ENCODE results near the gene UVSSA.

Gene UVSSA

DNA sequence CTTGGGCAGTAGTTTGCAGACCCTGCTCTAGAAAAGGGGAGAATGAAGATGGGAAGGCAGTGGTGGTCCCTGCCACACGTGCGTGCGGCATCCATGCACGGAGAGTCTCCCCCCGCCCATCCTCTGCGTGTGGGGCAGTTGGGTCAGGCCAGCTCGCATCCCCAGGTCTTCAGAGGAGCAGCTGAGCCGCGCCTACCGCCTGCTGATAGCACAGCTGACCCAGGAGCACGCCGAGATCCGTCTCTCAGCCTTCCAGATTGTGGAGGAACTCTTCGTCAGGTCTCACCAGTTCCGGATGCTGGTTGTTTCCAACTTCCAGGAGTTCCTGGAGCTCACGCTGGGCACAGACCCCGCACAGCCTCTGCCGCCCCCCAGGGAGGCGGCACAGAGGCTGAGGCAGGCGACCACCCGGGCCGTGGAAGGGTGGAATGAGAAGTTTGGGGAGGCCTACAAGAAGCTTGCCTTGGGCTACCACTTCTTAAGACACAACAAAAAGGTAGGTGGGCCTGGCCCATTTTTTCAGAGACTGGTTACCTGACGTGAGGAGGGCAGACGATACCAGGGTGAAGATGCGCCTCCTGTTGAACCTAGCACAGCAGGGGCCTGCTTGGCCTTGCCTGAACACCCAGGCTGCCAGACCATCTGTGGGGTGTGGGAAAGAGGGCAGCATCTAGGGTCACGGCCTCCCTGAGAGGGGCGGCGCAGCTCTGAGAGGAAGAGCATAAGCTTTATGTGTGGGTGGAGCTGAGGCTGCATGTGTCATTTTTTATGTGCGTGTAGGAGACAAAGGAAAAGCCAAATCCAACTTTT, 2.6 kb downstream of the UVSSA start:
- Histone ChIP-seq H3K9ac (ENCODE audit: insufficient read length, low read depth) (peak overlapping the region; percentile 26), H3K4me3 (ENCODE audit: insufficient read length, low read depth) (no peak overlapping the region), H3K4me1 (ENCODE audit: insufficient read depth, insufficient read length) (peaks cover 31% of the 10 kb centered on the region), H3K36me3 (ENCODE audit: insufficient read depth, insufficient read length, low read length) (peaks cover 54% of the 10 kb centered on the region), H3K9me3 (ENCODE audit: insufficient read depth, low read length) (no peaks in the 10 kb centered on the region), H3K27me3 (ENCODE audit: insufficient read depth, insufficient read length) (no peaks in the 10 kb centered on the region)
- DNase-seq (ENCODE audit: low read depth, low spot score): no peak
- TF ChIP-seq ZNF274 (IDR thresholded peaks at IDR 0.05; ENCODE audit: low read depth, low read length): no peak
- no peak for TF ChIP-seq YY1 (IDR thresholded peaks at IDR 0.05; ENCODE audit: insufficient read depth, insufficient read length)
- no peak for TF ChIP-seq SUZ12 (IDR thresholded peaks at IDR 0.05; ENCODE audit: extremely low read depth, insufficient read depth, insufficient read length)

DNA sequence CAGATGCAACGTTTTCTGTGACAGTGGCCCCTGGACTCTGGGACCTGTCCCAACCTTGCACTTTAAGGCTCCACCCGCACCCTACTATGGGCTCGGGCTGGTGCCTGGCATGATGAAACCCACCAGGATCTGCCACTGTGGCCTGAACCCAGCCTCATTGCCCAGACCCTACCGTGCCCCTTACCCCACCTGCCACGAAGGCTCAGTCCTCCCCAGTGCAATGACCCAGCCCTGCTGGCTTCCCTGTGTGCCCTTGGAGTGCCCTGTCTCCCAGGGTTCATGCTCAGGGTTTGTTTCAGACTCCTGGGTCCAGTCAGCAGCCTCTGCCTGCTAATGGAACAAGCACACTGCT, 3.1 kb downstream of the UVSSA start:
- no peaks in the 10 kb centered on the region for H3K9me3 ChIP-seq (ENCODE audit: insufficient read depth, low read length)
- no peak for DNase-seq (ENCODE audit: low read depth, low spot score)
- H3K36me3 ChIP-seq (ENCODE audit: insufficient read depth, insufficient read length, low read length): peaks cover 55% of the 10 kb centered on the region
- no peaks in the 10 kb centered on the region for H3K27me3 ChIP-seq (ENCODE audit: insufficient read depth, insufficient read length)
- peaks cover 30% of the 10 kb centered on the region for H3K4me1 ChIP-seq (ENCODE audit: insufficient read depth, insufficient read length)
- TF ChIP-seq YY1 (IDR thresholded peaks at IDR 0.05; ENCODE audit: insufficient read depth, insufficient read length) (no peak), SUZ12 (IDR thresholded peaks at IDR 0.05; ENCODE audit: extremely low read depth, insufficient read depth, insufficient read length) (no peak), ZNF274 (IDR thresholded peaks at IDR 0.05; ENCODE audit: low read depth, low read length) (no peak)
- no peak overlapping the region for H3K4me3 ChIP-seq (ENCODE audit: insufficient read length, low read depth)
- H3K9ac ChIP-seq (ENCODE audit: insufficient read length, low read depth): peak overlapping the region; percentile 26

DNA sequence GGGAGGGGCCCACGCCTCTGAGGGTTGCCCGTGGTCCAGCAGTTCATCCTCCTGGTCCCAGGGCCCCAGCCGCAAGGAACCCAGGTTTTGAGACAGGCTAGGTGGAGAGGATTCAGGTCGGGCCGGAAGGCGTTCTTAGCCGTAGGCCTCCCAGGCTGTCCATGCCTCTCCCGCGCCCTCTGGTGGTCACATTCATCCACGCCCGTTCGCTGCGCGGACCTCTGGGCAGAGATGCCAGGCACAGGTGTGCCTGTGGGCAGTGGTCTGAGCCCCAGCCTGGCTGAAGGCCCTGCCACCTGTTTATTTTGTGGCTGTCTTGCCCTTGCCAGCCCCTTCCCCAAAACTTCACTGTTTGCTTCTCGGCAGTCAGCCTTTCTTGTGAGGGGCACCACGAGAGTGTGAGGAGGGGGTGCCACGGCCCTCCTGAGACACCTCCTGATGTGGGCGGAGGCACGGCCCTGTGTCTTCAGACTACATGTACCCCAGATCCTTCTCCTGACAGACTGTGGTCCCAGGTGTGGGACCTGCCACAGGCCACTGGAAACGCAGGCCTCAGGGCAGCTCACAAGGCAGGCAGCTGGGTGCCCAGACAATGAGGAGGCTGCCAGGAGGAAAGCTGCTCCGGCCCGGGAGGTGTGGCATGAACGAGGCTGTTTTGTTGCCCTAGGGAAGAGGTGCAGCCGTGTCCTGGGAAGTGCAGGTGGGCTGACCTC, 5.0 kb downstream of the UVSSA start:
- H3K27me3 ChIP-seq (ENCODE audit: insufficient read depth, insufficient read length): no peaks in the 10 kb centered on the region
- H3K9me3 ChIP-seq (ENCODE audit: insufficient read depth, low read length): no peaks in the 10 kb centered on the region
- peak; percentile 68 for DNase-seq (ENCODE audit: low read depth, low spot score)
- H3K4me1 ChIP-seq (ENCODE audit: insufficient read depth, insufficient read length): peaks cover 39% of the 10 kb centered on the region
- H3K4me3 ChIP-seq (ENCODE audit: insufficient read length, low read depth): no peak overlapping the region
- TF ChIP-seq SUZ12 (IDR thresholded peaks at IDR 0.05; ENCODE audit: extremely low read depth, insufficient read depth, insufficient read length) (no peak), YY1 (IDR thresholded peaks at IDR 0.05; ENCODE audit: insufficient read depth, insufficient read length) (no peak), ZNF274 (IDR thresholded peaks at IDR 0.05; ENCODE audit: low read depth, low read length) (no peak)
- H3K36me3 ChIP-seq (ENCODE audit: insufficient read depth, insufficient read length, low read length): peaks cover 74% of the 10 kb centered on the region
- peak overlapping the region; percentile 47 for H3K9ac ChIP-seq (ENCODE audit: insufficient read length, low read depth)

DNA sequence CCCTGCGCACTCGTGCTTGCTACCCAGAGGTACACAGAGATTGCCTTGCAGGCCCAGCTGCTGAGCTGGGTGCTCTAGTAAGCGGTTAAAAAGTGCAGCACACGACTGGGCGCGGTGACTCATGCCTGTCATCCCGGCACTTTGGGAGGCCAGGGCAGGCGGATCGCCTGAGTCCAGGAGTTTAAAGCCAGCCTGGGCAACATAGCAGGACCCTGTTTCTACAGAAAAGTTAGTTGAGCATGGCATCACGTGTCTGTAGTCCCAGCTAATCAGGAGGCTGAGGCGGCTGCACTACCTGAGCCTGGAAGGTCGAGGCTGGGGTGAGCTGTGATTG, 5.5 kb downstream of the UVSSA start:
- H3K9me3 ChIP-seq (ENCODE audit: insufficient read depth, low read length): no peaks in the 10 kb centered on the region
- no peak for DNase-seq (ENCODE audit: low read depth, low spot score)
- TF ChIP-seq YY1 (IDR thresholded peaks at IDR 0.05; ENCODE audit: insufficient read depth, insufficient read length): no peak
- TF ChIP-seq ZNF274 (IDR thresholded peaks at IDR 0.05; ENCODE audit: low read depth, low read length): no peak
- TF ChIP-seq SUZ12 (IDR thresholded peaks at IDR 0.05; ENCODE audit: extremely low read depth, insufficient read depth, insufficient read length): no peak
- H3K27me3 ChIP-seq (ENCODE audit: insufficient read depth, insufficient read length): no peaks in the 10 kb centered on the region
- H3K36me3 ChIP-seq (ENCODE audit: insufficient read depth, insufficient read length, low read length): peaks cover 79% of the 10 kb centered on the region
- peak overlapping the region; percentile 47 for H3K9ac ChIP-seq (ENCODE audit: insufficient read length, low read depth)
- peaks cover 39% of the 10 kb centered on the region for H3K4me1 ChIP-seq (ENCODE audit: insufficient read depth, insufficient read length)
- H3K4me3 ChIP-seq (ENCODE audit: insufficient read length, low read depth): no peak overlapping the region

DNA sequence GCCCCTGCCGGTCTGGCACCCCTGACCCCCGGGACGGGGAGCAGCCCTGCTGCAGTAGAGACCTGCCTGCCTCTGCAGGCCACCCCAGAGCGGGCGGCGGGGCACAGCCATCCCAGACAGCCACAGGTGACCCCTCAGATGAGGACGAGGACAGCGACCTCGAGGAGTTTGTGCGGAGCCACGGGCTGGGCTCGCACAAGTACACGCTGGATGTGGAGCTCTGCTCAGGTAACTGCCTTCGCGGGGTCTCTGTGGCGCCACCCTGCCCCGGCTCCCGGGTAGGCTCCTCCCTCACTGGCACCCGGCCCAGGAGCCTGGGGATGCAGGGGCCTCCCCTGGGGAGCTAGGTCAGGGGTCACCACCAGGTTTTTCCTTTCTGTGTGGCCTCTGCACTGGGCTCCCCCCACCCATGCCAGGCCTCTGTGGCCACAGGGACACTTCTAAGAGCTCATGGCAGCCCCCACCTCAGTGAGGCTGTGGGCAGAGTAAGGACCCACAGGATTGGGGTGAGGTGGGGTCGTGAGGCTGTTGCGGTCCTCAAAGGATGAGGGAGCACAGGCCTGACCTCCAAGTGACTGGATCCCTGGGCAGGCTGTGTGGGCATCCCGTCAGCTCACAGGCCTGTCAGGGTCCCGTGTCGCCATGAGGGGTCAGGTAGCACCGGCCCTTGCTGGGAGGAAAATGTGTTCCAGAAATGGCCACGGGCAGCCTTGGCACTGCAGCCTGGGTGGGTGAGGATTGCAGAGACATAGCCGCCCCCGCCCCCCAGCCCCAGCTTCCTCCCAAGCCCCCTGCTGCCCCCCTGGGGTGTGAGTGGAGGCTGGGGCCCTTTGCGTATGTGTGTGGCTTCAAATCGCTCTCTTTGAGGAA, 6.4 kb downstream of the UVSSA start:
- peaks cover 37% of the 10 kb centered on the region for H3K4me1 ChIP-seq (ENCODE audit: insufficient read depth, insufficient read length)
- TF ChIP-seq YY1 (IDR thresholded peaks at IDR 0.05; ENCODE audit: insufficient read depth, insufficient read length) (no peak), SUZ12 (IDR thresholded peaks at IDR 0.05; ENCODE audit: extremely low read depth, insufficient read depth, insufficient read length) (no peak), ZNF274 (IDR thresholded peaks at IDR 0.05; ENCODE audit: low read depth, low read length) (no peak)
- no peaks in the 10 kb centered on the region for H3K27me3 ChIP-seq (ENCODE audit: insufficient read depth, insufficient read length)
- DNase-seq (ENCODE audit: low read depth, low spot score): no peak
- peaks cover 88% of the 10 kb centered on the region for H3K36me3 ChIP-seq (ENCODE audit: insufficient read depth, insufficient read length, low read length)
- no peak overlapping the region for H3K9ac ChIP-seq (ENCODE audit: insufficient read length, low read depth)
- H3K4me3 ChIP-seq (ENCODE audit: insufficient read length, low read depth): no peak overlapping the region
- H3K9me3 ChIP-seq (ENCODE audit: insufficient read depth, low read length): no peaks in the 10 kb centered on the region

DNA sequence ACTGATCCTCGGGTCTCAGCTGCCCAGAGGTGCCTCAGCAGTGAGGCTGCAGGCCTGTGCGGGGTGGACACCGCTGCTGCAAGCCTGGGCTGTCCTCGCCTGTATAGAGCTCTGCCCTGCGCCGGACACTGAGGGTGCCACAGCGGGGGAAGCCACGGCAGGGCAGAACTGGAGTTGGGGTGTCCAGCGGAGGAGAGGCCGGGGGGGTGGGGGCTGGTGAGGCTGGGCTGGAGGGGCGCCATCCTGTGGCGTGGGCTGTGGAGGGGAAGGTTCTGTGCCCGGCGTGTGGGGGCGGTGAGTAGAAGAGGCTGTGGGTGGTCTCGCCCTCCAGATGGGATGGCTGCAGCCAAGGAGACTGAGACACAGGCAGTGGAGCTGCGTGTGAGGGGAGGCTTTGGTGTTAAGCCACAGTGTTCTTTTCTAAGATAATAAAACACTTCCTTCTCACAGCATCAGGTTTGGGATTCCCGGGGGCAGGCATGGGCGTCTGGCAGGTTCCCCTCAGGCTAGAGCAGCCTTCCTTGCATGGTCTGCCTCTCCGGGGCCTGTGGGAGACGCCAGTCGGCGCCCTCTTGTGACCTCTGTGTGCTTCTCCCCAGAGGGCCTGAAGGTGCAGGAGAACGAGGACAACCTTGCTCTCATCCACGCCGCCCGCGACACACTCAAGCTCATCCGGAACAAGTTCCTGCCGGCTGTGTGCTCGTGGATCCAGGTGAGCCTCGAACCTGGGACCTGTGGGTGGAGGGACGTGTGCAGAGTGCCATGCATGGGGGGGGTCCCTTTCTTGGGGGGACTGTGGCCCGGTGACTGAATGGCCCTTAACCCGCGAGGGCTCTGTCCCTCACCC, 7.4 kb downstream of the UVSSA start:
- Histone ChIP-seq H3K36me3 (ENCODE audit: insufficient read depth, insufficient read length, low read length) (peaks cover 93% of the 10 kb centered on the region), H3K9ac (ENCODE audit: insufficient read length, low read depth) (peak overlapping the region; percentile 54), H3K9me3 (ENCODE audit: insufficient read depth, low read length) (no peaks in the 10 kb centered on the region), H3K4me1 (ENCODE audit: insufficient read depth, insufficient read length) (peaks cover 36% of the 10 kb centered on the region), H3K27me3 (ENCODE audit: insufficient read depth, insufficient read length) (no peaks in the 10 kb centered on the region), H3K4me3 (ENCODE audit: insufficient read length, low read depth) (no peak overlapping the region)
- TF ChIP-seq YY1 (IDR thresholded peaks at IDR 0.05; ENCODE audit: insufficient read depth, insufficient read length) (no peak), SUZ12 (IDR thresholded peaks at IDR 0.05; ENCODE audit: extremely low read depth, insufficient read depth, insufficient read length) (no peak), ZNF274 (IDR thresholded peaks at IDR 0.05; ENCODE audit: low read depth, low read length) (no peak)
- DNase-seq (ENCODE audit: low read depth, low spot score): no peak

Data from NT2/D1 (cell line).